Left lung (tissue), 10 donors: ENCODE results near the gene KRT75. TPM values are rescaled to one million over a fixed set of nuclear protein-coding genes. Genes with fewer than 3 reads are reported as not detected.

Experiments
- ATAC-seq: fragments of 200-7000 bp; cut with Tn5 transposase; one replicate; pipeline ENCODE4 v1.9.1; 2020; ENCODE audit warnings: moderate library complexity
- DNase-seq, 4 donors: peaks; one replicate each; pipeline ENCODE4 v3.0.0-alpha.2; 2013 to 2020
- H3K27ac ChIP-seq, 2 donors: fragments of 200-600 bp; sonication (generic) in 1 of 2; one replicate each; pipeline versions ENCODE4 v1.5.0 to v1.8.0; 2020 to 2021
- H3K27me3 ChIP-seq, 2 donors: fragments of 200-600 bp; sonication (generic) in 1 of 2; one replicate each; pipeline versions ENCODE4 v1.5.0 to v1.8.0; 2020 to 2021
- H3K36me3 ChIP-seq, 2 donors: fragments of 200-600 bp; sonication (generic) in 1 of 2; one replicate each; pipeline versions ENCODE4 v1.5.0 to v1.8.0; 2020 to 2021
- H3K4me1 ChIP-seq, 2 donors: fragments of 200-600 bp; one replicate each; pipeline ENCODE4 v1.8.0; 2021
- H3K4me3 ChIP-seq, 2 donors: fragments of 200-600 bp; sonication (generic) in 1 of 2; one replicate each; pipeline versions ENCODE4 v1.5.0 to v1.8.0; 2020 to 2021; ENCODE audit warnings: mild to moderate bottlenecking in 1 of 2
- H3K9me3 ChIP-seq, 2 donors: fragments of 200-600 bp; sonication (generic) in 1 of 2; one replicate each; pipeline versions ENCODE4 v1.5.0 to v1.8.0; 2020 to 2021
- intact Hi-C, 2 donors: fragments of 100-400 bp; cut with DNase I; formaldehyde crosslinking; loops; one replicate each; pipeline versions ENCODE4 v1.11.2 to v1.14.2; 2022
- polyA plus RNA-seq, 6 donors: library from polyadenylated mRNA; unstranded; fragments of 120-200 nt; gene quantifications; one replicate each; pipeline ENCODE4 v1.2.1, GENCODE V29; 2013; ENCODE audit not compliant: insufficient read length in 6 of 6
- total RNA-seq, 2 donors: library from RNA; stranded (reverse); fragmentation: NEBNext Ultra II Directional; extraction: Animal tissue kit (Norgen Biotek cat#: 25700); gene quantifications; one replicate each; pipeline ENCODE4 v1.2.1, GENCODE V29; 2021
- TF ChIP-seq, protein P1 (sequence below), 2 donors: fragments of 200-600 bp; sonication (generic) in 1 of 2; IDR thresholded peaks; one replicate each; pipeline versions ENCODE4 v1.5.0 to v1.8.0; 2021; ENCODE audit warnings: antibody characterized with exemption in 2 of 2
- donor health status: DM: no; HTN: yes; CAD: no.
- donor health status: DM: no; HTN: no; CAD: no.

The KRT75 gene
- total and polyA plus RNA-seq, 8 donors, result not detected

DNA sequence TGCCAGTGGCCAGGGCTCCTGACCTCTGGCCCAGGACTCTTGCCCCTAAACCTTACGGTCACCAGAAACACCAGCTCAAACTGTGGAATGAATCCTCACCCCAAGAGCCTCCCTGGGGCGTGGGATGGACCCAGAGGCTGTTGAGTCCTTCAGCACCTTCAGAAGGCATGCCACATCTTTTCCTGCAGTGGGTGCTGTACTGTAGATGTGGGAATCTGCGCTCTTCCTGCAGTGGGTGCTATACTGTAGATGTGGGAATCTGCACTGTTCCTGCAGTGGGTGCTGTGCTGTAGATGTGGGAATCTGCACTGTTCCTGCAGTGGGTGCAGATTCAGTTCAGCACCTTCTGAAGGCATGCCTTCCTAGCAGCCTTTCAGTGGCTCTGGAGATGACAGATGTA is 29.2 kb downstream of the KRT75 start:
- no peak for ATAC-seq
- intact Hi-C loops, result no loop called here
- TF ChIP-seq, protein P1, sequence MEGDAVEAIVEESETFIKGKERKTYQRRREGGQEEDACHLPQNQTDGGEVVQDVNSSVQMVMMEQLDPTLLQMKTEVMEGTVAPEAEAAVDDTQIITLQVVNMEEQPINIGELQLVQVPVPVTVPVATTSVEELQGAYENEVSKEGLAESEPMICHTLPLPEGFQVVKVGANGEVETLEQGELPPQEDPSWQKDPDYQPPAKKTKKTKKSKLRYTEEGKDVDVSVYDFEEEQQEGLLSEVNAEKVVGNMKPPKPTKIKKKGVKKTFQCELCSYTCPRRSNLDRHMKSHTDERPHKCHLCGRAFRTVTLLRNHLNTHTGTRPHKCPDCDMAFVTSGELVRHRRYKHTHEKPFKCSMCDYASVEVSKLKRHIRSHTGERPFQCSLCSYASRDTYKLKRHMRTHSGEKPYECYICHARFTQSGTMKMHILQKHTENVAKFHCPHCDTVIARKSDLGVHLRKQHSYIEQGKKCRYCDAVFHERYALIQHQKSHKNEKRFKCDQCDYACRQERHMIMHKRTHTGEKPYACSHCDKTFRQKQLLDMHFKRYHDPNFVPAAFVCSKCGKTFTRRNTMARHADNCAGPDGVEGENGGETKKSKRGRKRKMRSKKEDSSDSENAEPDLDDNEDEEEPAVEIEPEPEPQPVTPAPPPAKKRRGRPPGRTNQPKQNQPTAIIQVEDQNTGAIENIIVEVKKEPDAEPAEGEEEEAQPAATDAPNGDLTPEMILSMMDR (IDR thresholded peaks at IDR 0.05), result no peak
- Histone ChIP-seq H3K27me3 (peaks cover 0 to 22% of the 10 kb centered on the region in 2 donors), H3K4me3 (no peak overlapping the region), H3K27ac (no peak overlapping the region), H3K4me1 (no peaks in the 10 kb centered on the region), H3K9me3 (no peaks in the 10 kb centered on the region), H3K36me3 (no peaks in the 10 kb centered on the region)
- DNase-seq, result no peak

DNA sequence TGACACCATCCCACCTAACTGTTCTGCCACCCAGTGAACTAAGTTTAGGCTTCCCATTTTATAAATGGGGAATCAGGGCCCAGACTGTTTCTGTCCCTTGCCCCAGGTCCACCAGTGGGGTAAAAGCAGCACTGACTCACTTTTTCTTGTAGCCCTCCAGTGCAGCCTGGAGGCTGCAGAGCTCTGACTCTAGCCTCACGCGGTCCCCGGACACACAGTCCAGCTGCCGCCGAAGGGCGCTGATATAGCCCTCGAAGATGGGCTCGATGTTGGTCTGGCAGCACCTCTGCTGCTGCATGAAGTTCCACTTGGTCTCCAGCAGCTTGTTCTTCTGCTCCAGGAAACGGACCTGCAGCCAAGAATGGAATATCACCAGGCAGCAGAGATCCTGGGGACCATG is 30.6 kb downstream of the KRT75 start:
- ATAC-seq (no peak), DNase-seq (peak in 1 of 4 donors; percentile 68)
- Histone ChIP-seq H3K9me3 (no peaks in the 10 kb centered on the region), H3K36me3 (no peaks in the 10 kb centered on the region), H3K27me3 (peaks cover 0 to 36% of the 10 kb centered on the region in 2 donors), H3K4me3 (no peak overlapping the region), H3K4me1 (no peaks in the 10 kb centered on the region), H3K27ac (no peak overlapping the region)
- TF ChIP-seq, protein P1 (IDR thresholded peaks at IDR 0.05), result no peak
- intact Hi-C loops, result no loop called here

DNA sequence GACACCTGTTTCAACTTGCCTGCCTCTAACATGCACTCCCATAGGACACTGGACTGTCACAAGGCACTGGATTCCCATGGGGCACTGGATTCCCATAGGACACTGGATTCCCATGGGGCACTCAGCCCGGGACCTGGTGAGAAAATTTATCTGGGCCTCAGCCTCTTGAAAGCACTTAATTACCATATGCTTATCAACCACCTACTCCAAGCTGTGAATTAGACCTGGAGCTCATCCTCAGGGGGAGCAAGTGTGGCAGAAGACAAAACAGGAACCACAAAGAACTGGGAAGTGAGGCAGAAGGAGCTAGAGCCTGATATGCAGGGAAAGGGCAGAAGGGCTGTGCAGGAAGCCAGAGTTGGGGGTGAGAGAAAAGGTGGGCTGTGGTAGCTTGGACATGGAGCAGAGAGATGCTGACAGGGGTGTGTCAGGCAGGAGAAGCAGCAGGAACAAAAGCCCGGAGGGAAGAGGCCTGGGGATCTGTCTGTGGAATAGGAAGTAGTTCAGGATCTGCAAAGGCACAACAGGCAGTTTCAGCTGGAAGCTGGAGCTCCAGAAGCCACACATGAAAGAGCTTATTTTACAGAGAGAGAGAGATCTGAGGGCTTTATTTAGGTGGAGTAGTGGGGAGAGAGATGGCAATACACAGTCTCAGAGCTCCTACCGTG is 31.2 kb downstream of the KRT75 start:
- Histone ChIP-seq H3K4me1 (no peaks in the 10 kb centered on the region), H3K27ac (no peak overlapping the region), H3K4me3 (no peak overlapping the region), H3K9me3 (no peaks in the 10 kb centered on the region), H3K27me3 (peaks cover 0 to 37% of the 10 kb centered on the region in 2 donors), H3K36me3 (no peaks in the 10 kb centered on the region)
- no peak for ATAC-seq
- no peak for DNase-seq
- intact Hi-C loops, result no loop called here
- TF ChIP-seq, protein P1 (IDR thresholded peaks at IDR 0.05), result no peak

DNA sequence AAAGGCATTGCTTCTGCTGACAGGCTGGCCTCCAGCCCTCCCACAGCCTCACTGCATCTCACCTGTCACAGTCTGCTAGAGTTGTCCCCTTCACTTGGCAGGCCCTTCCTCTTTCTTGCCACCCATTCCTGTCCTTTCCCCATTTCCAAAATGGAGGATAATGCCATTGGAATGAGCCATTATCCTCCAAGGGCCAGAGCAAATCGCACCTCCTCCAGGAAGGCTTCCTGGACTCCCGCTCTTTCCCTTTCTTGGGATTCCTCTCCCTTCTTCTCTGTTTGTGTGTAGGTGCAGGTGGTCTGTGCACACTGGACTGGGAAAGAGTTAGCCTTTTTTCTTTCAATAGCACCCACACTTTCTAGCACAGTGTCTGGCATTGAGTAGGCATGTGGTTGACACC is 31.8 kb downstream of the KRT75 start:
- no peak for ATAC-seq
- peaks cover 0 to 31% of the 10 kb centered on the region in 2 donors for H3K27me3 ChIP-seq
- no peak overlapping the region for H3K27ac ChIP-seq
- TF ChIP-seq, protein P1 (IDR thresholded peaks at IDR 0.05), result no peak
- no peak for DNase-seq
- H3K4me3 ChIP-seq, result no peak overlapping the region
- no peaks in the 10 kb centered on the region for H3K4me1 ChIP-seq
- intact Hi-C loops, result no loop called here
- H3K9me3 ChIP-seq, result no peaks in the 10 kb centered on the region
- H3K36me3 ChIP-seq, result no peaks in the 10 kb centered on the region

DNA sequence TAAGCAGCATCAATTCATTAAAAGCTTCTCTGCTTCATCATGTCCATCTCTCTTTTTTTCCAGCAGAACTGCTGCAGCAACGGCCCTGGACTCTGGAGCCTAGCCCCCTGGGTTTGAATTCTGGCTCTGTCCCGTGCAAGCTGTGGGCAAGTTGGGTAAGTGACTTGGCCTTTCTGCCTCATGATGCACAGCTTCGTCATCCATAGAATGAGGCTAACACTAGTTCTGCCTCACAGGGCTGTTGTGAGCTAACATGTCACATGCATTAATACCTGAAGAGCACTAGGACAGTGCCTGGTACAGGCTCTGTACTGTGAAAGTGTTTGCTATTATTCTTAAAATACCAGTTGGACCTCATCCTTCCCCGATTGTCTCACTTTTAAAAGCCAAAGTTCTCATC is 32.2 kb downstream of the KRT75 start:
- Histone ChIP-seq H3K27me3 (peaks cover 0 to 35% of the 10 kb centered on the region in 2 donors), H3K4me3 (no peak overlapping the region), H3K27ac (no peak overlapping the region), H3K4me1 (no peaks in the 10 kb centered on the region), H3K9me3 (no peaks in the 10 kb centered on the region), H3K36me3 (no peaks in the 10 kb centered on the region)
- intact Hi-C loops, result no loop called here
- TF ChIP-seq, protein P1 (IDR thresholded peaks at IDR 0.05), result no peak
- ATAC-seq, result no peak
- DNase-seq, result no peak
